Cardiac septum (tissue), 1 donor: ENCODE results near the gene CHGA. TPM values are rescaled to one million over a fixed set of nuclear protein-coding genes. Genes with fewer than 3 reads are reported as not detected.

Experiments used
- DNase-seq: peaks from one replicate; pipeline ENCODE4 v3.0.0-alpha.2; 2020; ENCODE audit warnings: low spot score
- intact Hi-C: fragments of 100-400 bp; cut with DNase I; formaldehyde crosslinking; loops from one replicate; pipeline ENCODE4 v1.14.0; 2022
- total RNA-seq: library from RNA; stranded (reverse); fragmentation: NEBNext Ultra II Directional; extraction: Animal tissue kit (Norgen Biotek cat#: 25700); gene quantifications from one replicate; pipeline ENCODE4 v1.2.1, GENCODE V29; 2021
- donor health status: DM: no; HTN: no; CAD: no.

CHGA gene
- total RNA-seq, 1 donor from 2014 or later: not detected

- no peak for DNase-seq
- intact Hi-C loops: loop anchor here (5.0 kb wide), 3 partner anchors 71 to 166 kb away; partner anchors contain the start of gene ITPK1
Observed at GRCh38 chr14:92971601-92972180, 48.7 kb downstream of the CHGA start.

- intact Hi-C loops: loop anchor here (5.0 kb wide), 3 partner anchors 69 to 164 kb away; partner anchors contain the start of gene ITPK1
- peak; percentile 85 for DNase-seq
Observed at GRCh38 chr14:92973261-92973797, 50.4 kb downstream of the CHGA start.

- intact Hi-C loops: loop anchor here (5.0 kb wide), 3 partner anchors 68 to 163 kb away; partner anchors contain the start of gene ITPK1
- DNase-seq: no peak
Observed at GRCh38 chr14:92973798-92974372, 50.9 kb downstream of the CHGA start.

GRCh38 chr14:92974541-92975345 lies 51.8 kb downstream of the CHGA start:
- no peak for DNase-seq
- intact Hi-C loops: loop anchor here (5.0 kb wide), 3 partner anchors 68 to 163 kb away; partner anchors contain the start of gene ITPK1

- intact Hi-C loops: no loop called here
- no peak for DNase-seq
Observed at GRCh38 chr14:92976268-92976667, 53.3 kb downstream of the CHGA start.

GRCh38 chr14:92978229-92979021 lies 55.5 kb downstream of the CHGA start:
- DNase-seq: no peak
- intact Hi-C loops: no loop called here

- DNase-seq: no peak
- intact Hi-C loops: no loop called here
Observed at GRCh38 chr14:92980866-92981265, 57.9 kb downstream of the CHGA start.

GRCh38 chr14:92981726-92982125 lies 58.8 kb downstream of the CHGA start:
- no peak for DNase-seq
- intact Hi-C loops: no loop called here

GRCh38 chr14:92982956-92983355 lies 60.0 kb downstream of the CHGA start:
- DNase-seq: no peak
- intact Hi-C loops: no loop called here

- intact Hi-C loops: no loop called here
- DNase-seq: no peak
Observed at GRCh38 chr14:92984082-92984788, 61.3 kb downstream of the CHGA start.

Other genes with a start within 250 kb of the CHGA start
- gene LGMN, start 174.5 kb upstream of the CHGA start, total RNA-seq: 81.8 TPM
- 24.2 TPM for gene GOLGA5, start 128.8 kb upstream of the CHGA start, total RNA-seq
- 77.1 TPM for gene ITPK1, start 192.8 kb downstream of the CHGA start, total RNA-seq